Heart left ventricle (tissue), 16 donors: ENCODE results near the gene TMPRSS4. TPM values are rescaled to one million over a fixed set of nuclear protein-coding genes. Genes with fewer than 3 reads are reported as not detected.

Source experiments
- ATAC-seq, 4 donors: fragments of 200-7000 bp; cut with Tn5 transposase; one replicate each; pipeline ENCODE4 v1.9.1; 2020 to 2022; ENCODE audit warnings: moderate library complexity in 4 of 4, mild to moderate bottlenecking in 3 of 4, moderate number of reproducible peaks in 1 of 4
- DNase-seq, 5 donors: peaks; one replicate each; pipeline ENCODE4 v3.0.0-alpha.2; 2020
- H3K27ac ChIP-seq, 12 donors: fragments of 200-600 bp; sonication (generic) in 4 of 12; one replicate each; pipeline versions ENCODE4 v1.5.0 to v1.8.0; 2016 to 2022; ENCODE audit warnings: mild to moderate bottlenecking in 2 of 12
- H3K27me3 ChIP-seq, 9 donors: fragments of 200-600 bp; sonication (generic) in 2 of 9; one replicate each; pipeline versions ENCODE4 v1.5.1 to v1.8.0; 2016 to 2022; ENCODE audit warnings: mild to moderate bottlenecking in 3 of 9
- H3K36me3 ChIP-seq, 9 donors: fragments of 200-600 bp; sonication (generic) in 2 of 9; one replicate each; pipeline versions ENCODE4 v1.5.0 to v1.8.0; 2018 to 2022; ENCODE audit warnings: mild to moderate bottlenecking in 2 of 9
- H3K4me1 ChIP-seq, 12 donors: fragments of 200-600 bp; sonication (generic) in 4 of 12; one replicate each; pipeline versions ENCODE4 v1.5.0 to v1.8.0; 2016 to 2022; ENCODE audit warnings: mild to moderate bottlenecking in 3 of 12
- H3K4me3 ChIP-seq, 12 donors: fragments of 200-600 bp; sonication (generic) in 4 of 12; one replicate each; pipeline versions ENCODE4 v1.5.0 to v1.8.0; 2017 to 2022; ENCODE audit warnings: mild to moderate bottlenecking in 9 of 12, moderate library complexity in 4 of 12
- H3K9me3 ChIP-seq, 12 donors: fragments of 200-600 bp; sonication (generic) in 4 of 12; one replicate each; pipeline versions ENCODE4 v1.5.0 to v1.8.0; 2016 to 2022; ENCODE audit warnings: mild to moderate bottlenecking in 1 of 12
- CTCF ChIP-seq, 12 donors: fragments of 200-600 bp; sonication (generic) in 4 of 12; IDR thresholded peaks; one replicate each; pipeline versions ENCODE4 v1.5.0 to v1.8.0; 2018 to 2022; ENCODE audit warnings: antibody characterized with exemption in 12 of 12, mild to moderate bottlenecking in 5 of 12
- POLR2A ChIP-seq, 2 donors: fragments of 450-650 bp; IDR thresholded peaks; one replicate each; pipeline ENCODE4 v1.6.1; 2017; ENCODE audit warnings: antibody characterized with exemption in 2 of 2, mild to moderate bottlenecking in 2 of 2, moderate library complexity in 2 of 2
- WGBS, 4 donors: extraction: QIAGEN DNeasy Blood & Tissue Kit in 2 of 4; methylation state at CpG; one replicate each; pipeline versions ENCODE4 v1.1.5 to v1.1.7; 2013 to 2018; 5-methylcytosine and 5-hydroxymethylcytosine counted together
- intact Hi-C, 10 donors: fragments of 100-400 bp; cut with DNase I; formaldehyde crosslinking; loops; one replicate each; pipeline versions ENCODE4 v1.11.1 to v1.14.2; 2022
- long read RNA-seq, 3 donors: library from polyadenylated mRNA; unstranded; transcript quantifications; one replicate each; pipeline ENCODE4 v2.0.0, GENCODE V29; 2020 to 2021
- polyA plus RNA-seq, 2 donors: library from polyadenylated mRNA; stranded (reverse); fragments of 200-250 nt; gene quantifications; one replicate each; pipeline ENCODE4 v1.2.3, GENCODE V29; 2013
- total RNA-seq, 9 donors: library from RNA; depleted of rRNA in 2 of 9; stranded (reverse); fragments of >200 nt in 2 of 9; fragmentation: NEBNext Ultra II Directional in 3 of 9; extraction: Animal tissue kit (Norgen Biotek cat#: 25700) in 3 of 9; gene quantifications; one replicate each; pipeline versions ENCODE4 v1.1.0 to v1.2.4, GENCODE V29; 2016 to 2023
- donor health status: ischemic (EF 13 %, LVEDD 7.1; RV severe dilation, severe dysfunction).
- donor health status: healthy with polysubstance abuse.
- donor health status: DM: no; HTN: yes; CAD: no.
- donor health status: DM: no; HTN: no; CAD: no.
- donor health status: ischemic (EF 25% LVEDD 6.9; RV normal size, moderate dysfunction).
- donor health status: ischemic (EF 25% LVEDD 5.7; RV mildly dilated, moderate dysfunction).
- donor health status: healthy.
- donor health status: DM: yes; HTN: yes; CAD: no.
- donor health status: ischemic (EF 35%, LVEDD 5.7; RV mildly dilated, moderate dysfunction).
- donor health status: nonischemic (EF 11% LVEDD 7.7; RV severe dilation, severe dysfunction).
- donor health status: DM: yes; HTN: yes; CAD: no.
- donor health status: PGD.
- donor health status: ischemic (EF 29% LVEDD 5.4; RV normal size, mild dysfunction).
- donor health status: nonischemic (EF 23%, LVEDD 6.1; RV moderate dilation, normal function).

Gene TMPRSS4
- total RNA-seq, result under 1 TPM in 3 of 9 donors, not detected in 6; 0.13 to 0.39 (median 0.32) TPM
- under 1 TPM in 1 of 2 donors, not detected in 1; 0.26 TPM for polyA plus RNA-seq
- long read RNA-seq, donor 1, result 0 reads
- long read RNA-seq, donor 2, result 0 reads
- long read RNA-seq, donor 3, result 0 reads

GRCh38 chr11:118076754-118077281 is at the start of gene TMPRSS4:
Gene TMPRSS4 (plus strand): TSS chr11:118077078. CDS start chr11:118077303, 225 bp downstream.
- ATAC-seq (peak in 1 of 4 donors; percentile 24), DNase-seq (no peak)
- intact Hi-C loops, result no loop called here
- 89 to 96% (median 93%) methylated on average over 7 of the region's 7 CpGs for WGBS, 4 donors
- no peaks in the 10 kb centered on the region for H3K9me3 ChIP-seq
- H3K27me3 ChIP-seq, result no peaks in the 10 kb centered on the region
- TF ChIP-seq POLR2A (IDR thresholded peaks at IDR 0.05) (no peak), CTCF (IDR thresholded peaks at IDR 0.05) (no peak)
- H3K4me3 ChIP-seq, result no peak within 1 kb of the TSS
- H3K27ac ChIP-seq, result no peak within 1 kb of the TSS
- no peaks in the 10 kb centered on the region for H3K36me3 ChIP-seq
- no peaks in the 10 kb centered on the region for H3K4me1 ChIP-seq

- intact Hi-C loops, result no loop called here
- Histone ChIP-seq H3K4me1 (peaks cover 0 to 9% (median 0%) of the 10 kb centered on the region in 12 donors), H3K27me3 (peaks cover 0 to 8% (median 0%) of the 10 kb centered on the region in 9 donors), H3K36me3 (no peaks in the 10 kb centered on the region), H3K4me3 (no peak overlapping the region), H3K9me3 (peaks cover 0 to 10% (median 0%) of the 10 kb centered on the region in 12 donors), H3K27ac (no peak overlapping the region)
- DNase-seq (no peak), ATAC-seq (no peak)
- 73 to 89% (median 79%) methylated on average over 4 of the region's 4 CpGs for WGBS, 4 donors
- TF ChIP-seq CTCF (IDR thresholded peaks at IDR 0.05) (no peak), POLR2A (IDR thresholded peaks at IDR 0.05) (no peak)
Measured at GRCh38 chr11:118027694-118028093, 49.2 kb upstream of the TMPRSS4 start.

DNA sequence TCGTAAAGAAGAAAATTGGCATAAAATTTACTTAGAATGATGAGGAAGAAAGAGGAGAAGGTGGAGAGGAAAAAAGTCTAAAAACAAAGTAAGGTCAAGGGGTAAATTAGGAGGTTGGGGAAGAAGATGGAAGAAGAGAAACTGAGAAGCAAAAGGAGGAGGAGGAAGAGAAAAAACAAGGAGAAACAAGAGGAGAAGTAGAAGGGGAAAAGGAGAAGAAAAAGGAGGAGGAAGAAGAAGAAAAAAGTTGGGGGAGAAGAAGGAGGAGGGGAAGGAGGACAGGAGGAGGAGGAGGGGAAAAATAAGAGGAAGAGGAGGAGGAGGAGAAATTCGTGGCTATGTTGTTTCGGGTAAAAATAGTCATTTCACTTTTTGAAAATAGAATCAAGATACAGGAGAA is 48.3 kb upstream of the TMPRSS4 start:
- WGBS, 4 donors, result 68 to 72% (median 71%) methylated on average over 3 of the region's 3 CpGs
- Histone ChIP-seq H3K4me3 (no peak overlapping the region), H3K9me3 (peaks cover 0 to 10% (median 0%) of the 10 kb centered on the region in 12 donors), H3K36me3 (no peaks in the 10 kb centered on the region), H3K27ac (peak overlapping the region in 1 of 12 donors; percentile 44), H3K4me1 (peaks cover 0 to 9% (median 0%) of the 10 kb centered on the region in 12 donors), H3K27me3 (peaks cover 0 to 8% (median 0%) of the 10 kb centered on the region in 9 donors)
- intact Hi-C loops, result no loop called here
- no peak for ATAC-seq
- no peak for DNase-seq
- TF ChIP-seq POLR2A (IDR thresholded peaks at IDR 0.05) (no peak), CTCF (IDR thresholded peaks at IDR 0.05) (no peak)

DNA sequence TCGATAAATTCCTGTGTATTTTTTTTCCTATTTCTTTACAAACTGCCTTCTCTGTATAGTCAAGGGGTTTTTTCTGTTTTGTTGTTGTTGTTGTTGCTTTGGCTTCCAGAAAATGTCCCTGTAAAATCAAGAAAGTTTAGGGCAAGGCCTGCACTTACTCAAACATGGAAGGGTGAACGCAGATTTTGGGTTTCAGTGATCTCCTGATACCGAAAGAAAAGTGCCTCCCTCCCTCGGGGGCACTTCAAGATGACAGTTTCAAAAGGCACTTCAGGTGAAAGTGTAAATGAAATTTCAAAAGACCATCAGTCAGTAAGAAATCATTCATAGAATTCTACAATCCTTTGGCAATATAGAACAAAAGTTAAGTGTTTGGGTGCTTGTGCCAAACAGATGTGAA is 43.4 kb upstream of the TMPRSS4 start:
- ATAC-seq (no peak), DNase-seq (no peak)
- Histone ChIP-seq H3K9me3 (no peaks in the 10 kb centered on the region), H3K27me3 (peaks cover 0 to 8% (median 0%) of the 10 kb centered on the region in 9 donors), H3K4me3 (no peak overlapping the region), H3K27ac (no peak overlapping the region), H3K4me1 (peaks cover 0 to 9% (median 0%) of the 10 kb centered on the region in 12 donors), H3K36me3 (no peaks in the 10 kb centered on the region)
- TF ChIP-seq POLR2A (IDR thresholded peaks at IDR 0.05), result no peak
- TF ChIP-seq CTCF (IDR thresholded peaks at IDR 0.05), result no peak
- 88 to 90% (median 89%) methylated on average over 4 of the region's 4 CpGs for WGBS, 4 donors
- intact Hi-C loops, result no loop called here
